Ovary (tissue), 3 donors: ENCODE data around the gene LCN1.

Source experiments
- EP300 ChIP-seq: sonication (generic); formaldehyde crosslinking; IDR thresholded peaks from one replicate; pipeline ENCODE4 v1.6.1; 2017; ENCODE audit warnings: antibody characterized with exemption
- POLR2A ChIP-seq: fragments of 450-650 bp; IDR thresholded peaks from one replicate; pipeline ENCODE4 v1.6.1; 2017; ENCODE audit warnings: antibody characterized with exemption, mild to moderate bottlenecking, moderate library complexity
- TF ChIP-seq, protein P1 (sequence below), 3 donors: fragments of 450-650 bp in 2 of 3; fragments of 200-600 bp in 1 of 3; IDR thresholded peaks; one replicate each; pipeline versions ENCODE4 v1.5.1 to v1.8.0; 2016 to 2022; ENCODE audit warnings: antibody characterized with exemption in 3 of 3, mild to moderate bottlenecking in 1 of 3
- donor health status: DM: no; HTN: no; CAD: no.

DNA sequence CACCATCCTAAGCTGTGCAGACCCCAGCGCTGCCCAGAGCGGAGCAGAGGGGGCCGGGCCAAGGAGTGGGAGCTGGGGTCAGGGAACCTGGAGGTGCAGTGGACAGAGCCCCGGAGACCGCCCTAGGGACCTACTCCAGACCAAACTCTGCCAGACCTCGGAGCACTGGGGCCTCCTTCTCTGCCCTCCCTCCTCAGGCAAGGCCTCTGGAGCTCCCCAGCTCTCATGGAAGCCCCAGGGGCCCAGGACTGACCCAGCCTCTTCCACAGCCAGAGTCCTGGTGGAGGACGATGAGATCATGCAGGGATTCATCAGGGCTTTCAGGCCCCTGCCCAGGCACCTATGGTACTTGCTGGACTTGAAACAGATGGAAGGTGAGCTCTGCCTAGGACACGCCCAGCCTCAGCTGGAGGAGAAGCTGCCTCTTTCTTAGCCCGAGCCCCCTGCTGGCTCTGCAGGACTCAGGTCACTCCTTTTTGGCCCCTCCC is 43.9 kb downstream of the LCN1 start:
- TF ChIP-seq, protein P1, sequence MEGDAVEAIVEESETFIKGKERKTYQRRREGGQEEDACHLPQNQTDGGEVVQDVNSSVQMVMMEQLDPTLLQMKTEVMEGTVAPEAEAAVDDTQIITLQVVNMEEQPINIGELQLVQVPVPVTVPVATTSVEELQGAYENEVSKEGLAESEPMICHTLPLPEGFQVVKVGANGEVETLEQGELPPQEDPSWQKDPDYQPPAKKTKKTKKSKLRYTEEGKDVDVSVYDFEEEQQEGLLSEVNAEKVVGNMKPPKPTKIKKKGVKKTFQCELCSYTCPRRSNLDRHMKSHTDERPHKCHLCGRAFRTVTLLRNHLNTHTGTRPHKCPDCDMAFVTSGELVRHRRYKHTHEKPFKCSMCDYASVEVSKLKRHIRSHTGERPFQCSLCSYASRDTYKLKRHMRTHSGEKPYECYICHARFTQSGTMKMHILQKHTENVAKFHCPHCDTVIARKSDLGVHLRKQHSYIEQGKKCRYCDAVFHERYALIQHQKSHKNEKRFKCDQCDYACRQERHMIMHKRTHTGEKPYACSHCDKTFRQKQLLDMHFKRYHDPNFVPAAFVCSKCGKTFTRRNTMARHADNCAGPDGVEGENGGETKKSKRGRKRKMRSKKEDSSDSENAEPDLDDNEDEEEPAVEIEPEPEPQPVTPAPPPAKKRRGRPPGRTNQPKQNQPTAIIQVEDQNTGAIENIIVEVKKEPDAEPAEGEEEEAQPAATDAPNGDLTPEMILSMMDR (IDR thresholded peaks at IDR 0.05), result no peak
- TF ChIP-seq POLR2A (no peak), EP300 (no peak)
